HG03196 (cell line): Measurements from ENCODE around the gene ACOX3.
"Not testable (repeated sequence)": the region's sequence is repeated elsewhere in the genome, so short reads cannot be mapped to it uniquely, and the experiment has no call there.

Source experiments
- ATAC-seq: cut with Tn5 transposase; IDR thresholded peaks from one replicate; pipeline ENCODE4 v1.9.1; 2021; ENCODE audit not compliant: unreplicated experiment

Gene ACOX3

DNA sequence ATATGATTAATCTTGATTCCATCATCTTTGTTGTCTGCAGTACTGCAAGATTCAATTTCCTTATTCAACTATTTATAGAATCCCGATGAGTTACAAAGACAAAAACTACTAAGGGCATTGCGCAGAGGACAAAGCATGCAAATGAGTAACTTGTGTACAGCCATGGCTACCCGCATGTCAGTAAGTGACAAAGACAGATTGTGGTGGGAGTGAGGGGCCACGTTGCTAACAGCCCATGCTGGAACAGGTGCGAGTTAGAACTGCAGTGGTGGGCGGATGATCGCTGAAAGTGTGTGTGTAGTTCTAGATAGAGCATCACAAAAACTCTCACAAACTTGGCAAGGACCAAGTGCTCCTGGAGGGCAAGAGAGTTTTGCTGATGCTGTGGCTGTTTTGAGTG lies 49.5 kb downstream of the ACOX3 start:
- no peak for ATAC-seq

DNA sequence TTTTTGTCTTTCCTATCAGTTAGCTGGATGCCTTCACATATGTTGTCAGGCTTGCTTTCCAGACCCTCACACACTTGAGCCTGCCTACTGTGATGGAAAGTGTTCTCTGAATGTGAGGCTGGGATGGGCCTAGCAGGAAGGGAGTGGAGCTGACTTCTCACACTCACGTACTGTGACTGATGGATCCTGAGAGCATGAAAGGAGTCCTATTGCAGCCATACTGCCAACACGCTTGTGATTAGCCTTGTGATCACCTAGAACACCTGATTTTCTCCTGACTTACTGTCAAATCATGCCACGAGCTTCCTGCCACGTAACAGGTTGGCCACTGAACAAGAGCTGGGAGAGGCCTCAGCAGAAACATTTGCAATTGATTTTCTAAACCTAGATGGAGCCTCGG lies 49.9 kb downstream of the ACOX3 start:
- no peak for ATAC-seq

DNA sequence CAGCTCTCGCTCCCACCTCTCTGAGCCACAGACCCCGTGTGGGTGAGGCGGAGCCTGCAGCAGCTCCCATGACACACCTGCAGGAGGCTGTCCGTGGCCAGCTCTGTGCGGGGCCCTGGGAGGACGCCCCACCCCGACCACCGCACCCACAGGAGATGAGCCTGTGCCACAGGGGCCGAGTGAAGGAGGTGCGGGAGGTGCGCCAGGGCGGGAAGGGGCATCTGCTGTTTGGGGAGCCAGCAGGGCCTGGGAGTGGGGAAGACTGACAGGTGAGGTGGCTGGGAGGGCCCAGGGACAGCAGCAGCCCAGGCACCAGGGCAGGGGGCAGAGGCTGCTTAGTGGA lies 52.0 kb downstream of the ACOX3 start:
- ATAC-seq, result no peak

DNA sequence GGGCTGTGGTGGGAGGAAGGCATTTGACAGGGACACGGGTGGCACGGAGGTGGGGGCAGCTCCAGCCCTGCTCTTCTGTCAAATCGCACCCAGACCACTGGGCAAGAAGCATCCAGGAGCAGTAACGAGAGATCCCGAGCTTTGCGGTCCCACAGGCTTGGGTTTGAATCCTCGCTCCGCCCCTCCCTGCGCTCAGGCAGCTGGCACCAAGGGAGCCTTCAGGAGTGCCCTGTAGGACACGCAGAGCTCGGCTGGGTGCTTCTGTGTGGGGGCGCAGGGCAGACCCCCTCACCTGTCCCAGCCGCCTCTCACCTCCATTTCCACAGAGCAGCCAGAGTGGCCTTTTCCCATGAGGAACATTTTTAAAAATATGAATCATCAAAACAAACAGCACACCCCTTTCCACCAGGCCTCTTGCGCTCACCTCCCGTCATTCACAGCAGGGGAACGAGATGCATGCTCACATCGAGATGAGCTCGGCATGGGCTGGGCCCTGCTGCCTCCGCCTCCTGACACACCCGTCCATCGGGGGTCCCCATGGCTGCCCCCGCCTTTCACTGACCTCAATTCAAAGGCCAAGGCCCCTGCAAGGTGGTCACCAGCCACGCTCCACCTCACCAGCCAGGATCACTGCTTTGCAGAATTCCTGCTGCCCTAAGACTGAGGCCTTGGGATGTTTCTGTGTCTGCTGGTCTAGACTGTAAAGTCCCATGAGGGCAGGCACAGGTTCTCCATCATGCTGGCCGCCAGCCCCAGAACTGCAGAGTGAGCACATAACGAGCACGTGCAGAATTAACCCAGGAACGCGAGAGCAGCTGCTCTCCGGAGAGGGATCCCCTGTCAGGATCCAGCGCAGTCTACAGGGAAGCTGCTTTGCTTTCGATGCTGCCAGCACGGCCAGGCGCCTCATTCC lies 52.7 kb downstream of the ACOX3 start:
- ATAC-seq, result no peak

DNA sequence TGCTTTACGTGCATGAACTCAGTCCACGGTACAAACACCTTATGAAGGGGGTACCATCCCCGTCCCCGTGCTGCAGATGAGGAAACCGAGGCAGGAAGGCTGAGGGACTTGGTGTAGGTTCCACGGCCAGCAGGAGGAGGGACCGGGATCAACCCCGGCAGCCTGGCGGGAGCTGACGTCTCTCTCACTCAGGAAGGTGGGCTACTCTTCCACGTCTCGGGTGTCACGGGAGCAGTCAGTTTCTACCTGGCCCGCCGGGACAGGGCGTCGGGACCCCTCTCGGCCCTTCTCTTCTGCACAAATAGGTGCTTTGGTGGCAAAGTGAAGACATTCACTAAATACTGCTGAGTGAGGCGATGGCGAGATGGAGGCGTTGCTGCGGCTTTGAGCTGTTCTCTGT lies 53.3 kb downstream of the ACOX3 start:
- ATAC-seq, result no peak

DNA sequence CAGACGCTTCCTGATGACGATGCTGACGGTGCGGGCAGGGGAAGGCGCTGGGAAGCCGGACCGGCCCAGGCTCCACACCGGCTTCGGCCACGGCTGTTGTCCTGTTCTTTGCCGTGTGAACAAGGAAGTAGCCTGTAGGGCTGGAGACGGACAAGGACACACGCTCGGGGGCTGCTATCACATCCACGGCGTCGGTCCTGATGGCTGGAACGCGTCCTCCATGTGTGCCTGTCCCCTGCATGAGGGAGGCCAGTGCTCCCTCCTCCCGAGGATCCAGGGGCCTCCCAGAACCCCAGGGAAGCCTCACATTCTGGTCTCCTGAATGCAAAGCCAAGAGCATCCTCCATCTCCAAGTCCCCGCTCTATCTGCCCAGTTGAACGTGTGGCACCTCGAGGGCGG lies 53.8 kb downstream of the ACOX3 start:
- no peak for ATAC-seq

DNA sequence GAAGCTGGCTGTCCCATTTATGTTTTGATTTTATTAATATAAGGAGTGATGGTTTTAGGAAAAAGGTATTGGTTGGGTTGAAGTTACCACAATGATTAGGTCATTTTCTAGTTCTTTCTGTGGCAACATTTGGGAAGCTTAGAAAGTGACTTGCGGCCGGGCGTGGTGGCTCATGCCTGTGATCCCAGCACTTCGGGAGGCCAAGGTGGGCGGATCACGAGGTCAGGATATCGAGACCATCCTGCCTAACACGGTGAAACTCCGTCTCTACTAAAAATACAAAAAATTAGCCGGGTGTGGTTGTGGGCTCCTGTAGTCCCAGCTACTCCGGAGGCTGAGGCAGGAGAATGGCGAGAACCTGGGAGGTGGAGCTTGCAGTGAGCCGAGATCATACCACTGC lies 54.4 kb downstream of the ACOX3 start:
- not testable (repeated sequence) for ATAC-seq

DNA sequence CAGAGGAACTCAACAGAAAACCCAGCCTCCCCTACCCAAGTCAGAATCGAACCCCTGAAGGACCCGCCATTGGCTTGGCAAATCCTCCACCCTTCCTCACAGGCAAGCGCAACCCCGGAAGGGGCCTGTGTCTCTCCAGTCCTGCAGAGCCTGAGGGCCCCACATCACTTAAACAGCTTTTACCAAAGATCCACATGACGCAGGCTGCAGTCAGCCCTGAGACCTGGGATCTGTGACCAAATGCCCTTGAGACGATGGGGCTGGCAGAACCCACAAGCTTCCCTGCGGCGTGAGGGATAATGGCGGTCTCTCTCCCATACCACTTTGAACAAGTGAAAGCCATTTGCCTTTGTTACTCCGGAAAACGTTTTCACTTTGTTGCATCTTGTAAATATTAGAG lies 54.9 kb downstream of the ACOX3 start:
- ATAC-seq, result no peak

DNA sequence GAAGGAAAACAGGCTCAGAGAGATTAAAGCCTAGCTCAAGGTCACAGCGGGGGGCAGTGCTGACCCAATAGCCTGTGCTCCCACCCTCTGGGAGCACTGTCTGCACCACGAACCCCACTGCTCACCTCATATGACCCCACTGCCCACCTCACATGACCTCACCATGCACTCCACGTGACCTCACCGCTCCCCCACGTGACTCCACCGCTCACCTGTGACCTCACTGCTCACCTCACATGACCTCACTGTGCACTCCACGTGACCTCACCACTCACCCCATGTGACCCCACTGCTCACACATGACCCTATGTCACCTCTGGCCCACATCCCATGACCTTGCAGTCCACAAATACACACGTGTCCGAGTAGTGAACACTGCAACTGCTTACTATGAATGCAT lies 55.4 kb downstream of the ACOX3 start:
- ATAC-seq, result no peak

DNA sequence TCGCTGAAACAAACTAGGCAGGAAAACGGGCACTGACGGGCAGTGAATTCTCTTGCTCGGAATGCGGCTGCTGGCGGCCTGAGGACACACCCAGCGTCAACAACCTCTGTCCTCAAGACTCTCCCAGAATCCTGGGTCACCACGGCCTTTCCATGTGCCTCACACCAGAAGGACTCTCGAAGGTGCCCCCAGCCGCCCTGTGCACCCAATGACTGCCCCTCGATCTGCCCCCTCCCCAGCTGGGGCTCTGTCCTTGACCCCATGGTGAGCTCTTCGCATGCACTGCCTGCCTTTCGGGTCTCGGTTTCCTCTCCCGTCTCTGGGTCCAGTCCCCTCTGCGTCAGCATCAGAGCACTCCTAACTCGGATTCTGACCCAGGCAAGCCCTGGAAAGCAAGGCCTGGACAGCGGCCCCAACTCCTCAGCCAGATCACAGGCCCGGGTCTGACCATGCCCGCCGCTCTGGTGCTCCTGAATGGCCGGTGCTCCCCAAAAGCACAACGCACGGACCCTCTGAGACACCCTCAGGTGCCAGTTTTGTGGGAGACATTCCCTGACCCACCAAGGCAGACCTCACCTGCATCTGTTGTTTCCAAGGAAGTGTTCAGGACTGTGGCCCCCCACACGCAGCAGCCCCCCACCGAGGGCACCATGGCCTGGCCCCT lies 56.0 kb downstream of the ACOX3 start:
- ATAC-seq, result no peak

DNA sequence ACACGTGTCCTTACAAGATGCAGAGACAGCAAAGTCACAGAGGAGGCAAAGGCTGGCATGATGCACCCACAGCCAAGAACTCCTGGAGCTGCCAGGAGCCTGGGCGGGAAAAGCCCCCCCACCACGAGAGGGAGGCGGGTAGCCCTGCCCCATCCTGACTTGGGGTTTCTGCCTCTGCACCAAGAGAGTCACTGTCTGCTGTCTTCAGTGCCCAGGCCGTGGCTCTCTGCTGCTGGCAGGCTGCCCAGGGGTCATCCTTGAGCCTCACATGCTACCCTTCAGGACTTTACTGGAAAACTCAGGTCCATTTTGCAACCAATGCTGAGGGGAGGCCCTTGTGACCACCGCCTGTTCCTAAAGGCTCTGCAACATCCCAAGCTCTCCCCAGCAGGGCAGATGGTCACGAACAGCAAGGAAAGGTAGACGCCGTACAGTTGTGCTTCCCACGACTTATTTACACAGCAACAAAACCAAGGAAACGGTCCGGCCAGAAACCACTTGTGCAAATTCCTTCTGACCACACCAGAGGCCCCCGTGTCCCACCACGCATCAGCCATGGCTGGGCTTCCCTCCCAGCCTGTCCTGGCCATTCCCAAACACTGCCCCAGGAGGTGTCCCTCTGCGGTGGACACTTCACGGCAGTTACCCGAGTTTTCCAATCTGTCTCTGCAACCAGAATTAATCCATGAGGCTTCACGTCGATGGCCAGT lies 56.9 kb downstream of the ACOX3 start:
- ATAC-seq, result no peak

DNA sequence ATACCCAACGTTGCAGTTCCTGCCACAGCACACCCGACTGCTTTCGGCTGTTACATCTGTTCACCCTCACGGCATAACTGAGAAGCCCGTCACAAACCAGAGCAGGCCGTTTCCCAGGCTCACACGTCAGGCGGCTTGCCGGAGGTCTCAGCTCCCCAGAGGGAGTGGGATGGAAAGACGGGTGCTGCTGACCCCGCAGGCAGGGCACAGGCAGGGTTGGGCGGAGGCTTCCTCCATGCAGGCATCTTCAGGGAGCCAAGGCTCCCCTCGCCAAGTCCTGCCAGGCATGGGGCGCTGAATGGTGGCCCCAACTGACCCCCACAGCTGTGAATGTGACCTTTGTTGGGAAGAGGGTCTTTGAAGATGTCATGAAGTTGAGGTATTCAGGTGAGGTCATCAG lies 57.5 kb downstream of the ACOX3 start:
- no peak for ATAC-seq

DNA sequence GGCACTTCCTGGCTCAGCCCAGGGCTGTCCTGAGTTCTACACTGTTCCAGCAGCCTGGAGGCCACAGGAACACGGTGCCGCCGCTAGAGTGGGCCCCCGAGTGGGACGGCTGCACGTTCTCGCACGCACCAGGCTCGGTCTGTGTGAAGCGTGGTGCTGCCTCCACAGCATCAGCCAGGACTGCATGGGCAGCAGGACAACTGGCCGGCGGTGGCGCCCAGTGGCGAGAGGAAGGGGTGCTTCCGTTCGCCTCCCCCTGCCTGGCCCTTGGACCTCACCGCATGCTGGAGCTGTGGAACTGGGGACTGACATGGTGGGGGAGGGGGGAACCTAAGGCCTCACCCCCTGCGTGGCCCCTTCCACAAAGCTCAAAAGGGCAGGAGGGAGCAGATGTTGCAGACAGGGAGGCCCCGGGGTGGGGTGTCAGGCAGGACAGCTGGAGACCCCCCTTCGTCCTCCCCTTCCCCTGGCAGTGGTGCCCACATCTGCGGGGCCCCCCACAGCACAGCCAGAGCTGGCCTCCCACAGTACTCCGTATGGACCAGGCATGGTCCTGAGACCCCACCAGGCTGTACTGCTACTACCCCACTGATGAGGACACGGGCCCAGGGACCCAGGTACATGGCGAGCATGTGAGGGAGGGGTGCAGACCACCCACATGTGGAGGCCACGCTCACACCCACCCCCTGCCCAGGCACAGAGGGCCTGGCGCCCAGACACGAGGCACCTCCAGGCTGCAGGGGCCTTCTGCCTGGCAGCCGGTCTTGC lies 58.5 kb downstream of the ACOX3 start:
- ATAC-seq, result no peak

DNA sequence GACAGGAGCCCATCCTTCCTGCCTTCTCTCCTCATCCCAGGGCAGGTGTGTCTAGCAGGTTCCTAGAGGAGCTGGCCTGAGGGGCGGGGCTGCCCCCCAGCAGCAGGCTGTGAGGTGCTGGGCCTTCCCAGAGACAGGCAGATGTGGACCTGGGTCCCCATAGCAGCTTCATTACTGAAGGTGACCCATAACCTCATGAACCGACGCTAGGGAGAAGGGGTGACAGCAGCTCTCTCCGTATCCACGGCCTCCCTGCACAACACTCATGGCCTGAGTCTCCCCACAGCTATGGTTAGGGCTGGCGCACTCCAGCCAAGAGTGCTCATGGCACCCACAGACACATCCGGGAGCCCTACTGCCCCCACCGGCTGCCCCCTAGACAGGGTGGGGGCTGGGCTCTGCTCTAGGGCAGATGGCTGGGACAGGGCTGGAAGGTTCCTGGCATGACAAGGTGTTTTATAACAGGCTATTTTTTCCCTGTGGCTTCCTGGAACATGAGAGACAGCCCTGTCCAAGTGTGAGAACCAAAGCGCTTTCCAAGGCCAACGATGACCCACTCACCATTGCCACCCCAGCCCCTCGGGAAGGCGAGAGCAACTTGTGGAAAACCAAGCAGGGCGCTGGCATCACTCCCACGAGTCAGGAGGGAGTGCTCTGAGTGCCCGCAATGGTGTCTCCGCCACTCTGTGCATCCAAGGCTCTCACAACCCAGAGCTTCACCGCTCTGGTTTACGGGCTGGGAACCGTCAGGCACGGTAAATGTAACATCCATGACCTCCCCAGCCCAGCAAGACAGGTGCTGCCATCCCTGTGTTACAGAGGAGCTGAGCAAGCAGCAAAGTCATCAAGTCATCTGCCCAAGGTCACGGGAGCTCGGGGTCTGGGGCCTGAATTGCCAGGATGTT lies 59.8 kb downstream of the ACOX3 start:
- ATAC-seq, result no peak

DNA sequence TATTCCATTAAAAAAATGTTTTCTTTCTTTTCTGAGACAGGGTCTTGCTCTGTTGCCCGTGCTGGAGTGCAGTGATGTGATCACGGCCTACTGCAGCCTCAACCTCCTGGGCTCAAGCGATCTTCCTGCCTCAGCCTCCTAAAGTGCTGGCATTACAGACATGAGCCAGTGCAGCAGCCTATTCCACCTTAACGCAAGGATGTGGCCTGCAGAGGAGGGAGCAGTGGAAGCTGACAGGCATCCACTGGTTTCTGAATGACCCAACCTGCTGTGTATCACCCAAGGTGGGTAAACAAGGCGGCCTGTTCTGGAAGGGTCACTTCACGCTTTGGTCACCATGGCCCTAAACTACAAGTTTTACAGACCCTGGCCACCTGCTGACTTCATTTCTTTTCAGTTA lies 60.8 kb downstream of the ACOX3 start:
- no peak for ATAC-seq

DNA sequence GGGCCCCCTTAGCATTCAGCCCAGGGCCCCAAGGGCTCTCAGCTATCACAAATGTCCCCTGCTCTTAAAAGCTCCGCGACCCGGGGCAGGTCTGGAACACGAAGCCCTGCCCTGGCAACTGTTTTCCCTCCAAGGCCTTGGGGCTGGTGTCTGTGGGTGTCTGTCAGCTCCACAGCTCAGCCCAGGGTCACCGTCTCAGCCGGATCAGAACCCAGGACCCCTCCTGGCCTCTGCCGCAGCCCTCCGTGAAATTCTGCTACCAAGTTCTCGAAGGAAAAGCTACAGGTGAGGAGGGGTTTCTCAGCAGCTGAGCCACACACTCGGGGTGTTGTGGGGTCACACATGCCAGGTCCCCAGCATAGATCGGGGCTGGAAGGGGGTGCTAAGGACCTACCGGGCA lies 61.2 kb downstream of the ACOX3 start:
- no peak for ATAC-seq

DNA sequence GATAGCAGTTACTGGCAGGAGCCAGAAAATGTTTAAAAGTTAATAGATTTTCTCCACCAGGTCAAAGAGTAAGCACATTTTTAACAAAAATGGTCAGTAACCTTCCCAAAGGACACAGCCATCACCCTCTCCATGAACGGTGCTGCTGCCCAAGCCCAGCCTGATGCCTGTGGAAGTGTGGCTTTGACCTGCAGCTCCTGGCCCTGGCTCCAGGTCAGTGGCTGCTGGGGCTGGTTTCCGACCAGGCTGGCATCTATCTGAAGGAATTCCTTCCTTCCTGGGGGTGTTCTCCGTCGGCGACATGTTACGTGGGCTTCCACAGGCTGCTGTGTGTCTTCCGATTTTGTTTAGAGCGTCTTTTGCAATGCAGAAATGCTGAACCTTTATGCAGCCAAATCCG lies 61.7 kb downstream of the ACOX3 start:
- no peak for ATAC-seq

DNA sequence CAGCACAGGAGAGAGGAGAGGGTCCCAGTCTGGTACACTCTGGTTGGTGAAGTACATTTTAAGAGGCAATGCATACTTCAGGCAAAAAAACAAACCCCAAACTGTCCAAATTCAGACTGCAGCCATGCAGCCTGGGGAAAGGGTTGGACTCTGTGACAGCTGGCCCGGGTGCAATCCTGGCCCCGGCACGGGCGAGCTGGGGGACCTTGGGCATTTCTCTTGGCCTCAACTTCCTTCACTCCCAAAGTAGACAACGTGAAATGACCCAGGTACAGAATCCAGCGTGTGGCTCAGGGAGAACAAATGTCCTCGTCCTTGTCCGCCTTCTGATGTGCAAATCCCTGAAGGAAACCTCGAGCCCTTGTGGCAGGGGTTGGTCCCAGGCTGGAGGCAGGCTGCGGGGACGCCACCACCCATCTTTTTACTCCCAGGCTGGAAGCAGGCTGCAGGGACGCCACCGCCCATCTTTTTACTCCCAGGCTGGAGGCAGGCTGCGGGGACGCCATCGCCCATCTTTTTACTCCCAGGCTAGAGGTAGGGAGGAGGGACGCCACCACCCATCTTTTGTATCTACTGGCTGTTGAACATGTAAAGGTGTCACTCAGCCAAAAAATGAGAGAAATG lies 62.3 kb downstream of the ACOX3 start:
- ATAC-seq, result no peak

DNA sequence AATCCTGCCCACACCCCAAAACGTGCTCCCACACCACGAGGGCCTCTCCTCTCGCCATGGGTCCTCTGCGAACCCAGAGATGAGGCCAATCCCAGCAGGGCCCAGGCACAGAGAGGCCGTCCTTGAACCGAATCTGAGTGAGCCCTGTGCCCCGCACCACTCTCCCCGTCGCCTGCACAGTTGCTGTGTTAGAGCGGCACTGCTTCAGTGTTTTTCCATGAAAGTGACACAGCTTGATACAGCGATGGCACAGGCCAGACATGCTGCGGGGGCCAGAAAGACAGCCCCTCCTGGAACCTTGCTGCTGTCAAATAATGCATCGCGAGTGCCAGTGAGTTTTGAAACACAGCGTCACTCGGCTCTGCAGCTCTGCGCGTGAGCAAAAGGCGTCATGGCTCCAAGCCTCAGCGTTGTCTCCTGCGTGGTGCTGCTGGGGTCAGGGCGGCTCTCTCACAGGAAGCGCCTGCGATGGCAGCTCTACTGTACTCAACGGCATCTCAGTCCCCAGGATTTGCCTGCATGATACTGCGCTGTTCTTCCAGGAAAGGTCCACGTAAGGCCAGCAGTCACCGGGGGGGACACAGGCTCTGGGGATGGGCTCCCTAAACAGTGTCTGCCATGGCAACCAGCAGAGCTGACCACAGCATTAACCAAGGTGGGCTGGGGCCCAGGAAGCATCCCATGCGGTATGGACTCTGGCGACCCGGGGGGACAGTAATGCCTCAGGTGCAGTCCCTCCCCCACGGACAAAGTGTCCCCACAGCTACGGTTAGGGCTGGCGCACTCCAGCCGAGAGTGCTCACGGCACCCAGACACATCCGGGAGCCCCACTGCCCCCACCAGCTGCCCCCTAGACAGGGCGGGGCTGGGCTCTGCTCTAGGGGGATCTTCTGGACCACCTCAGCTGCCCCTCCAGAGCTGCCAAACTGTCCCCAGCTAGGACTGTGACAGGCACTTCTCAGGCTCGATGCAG lies 63.1 kb downstream of the ACOX3 start:
- ATAC-seq, result no peak
